RCC 7860 (cell line): ENCODE measurements around the gene SLC35D1.
A peak's percentile ranks its signal among the peaks of the same experiment; 100 is the strongest.

Source experiments
- DNase-seq: peaks from one replicate; pipeline ENCODE4 v3.0.0-alpha.2; 2015; ENCODE audit warnings: low spot score
- FAIRE-seq: peaks from 2 replicates; lab custom pipeline; 2012; peaks lifted over from hg19 to GRCh38; lab: Jason Lieb, UNC

SLC35D1 gene

DNA sequence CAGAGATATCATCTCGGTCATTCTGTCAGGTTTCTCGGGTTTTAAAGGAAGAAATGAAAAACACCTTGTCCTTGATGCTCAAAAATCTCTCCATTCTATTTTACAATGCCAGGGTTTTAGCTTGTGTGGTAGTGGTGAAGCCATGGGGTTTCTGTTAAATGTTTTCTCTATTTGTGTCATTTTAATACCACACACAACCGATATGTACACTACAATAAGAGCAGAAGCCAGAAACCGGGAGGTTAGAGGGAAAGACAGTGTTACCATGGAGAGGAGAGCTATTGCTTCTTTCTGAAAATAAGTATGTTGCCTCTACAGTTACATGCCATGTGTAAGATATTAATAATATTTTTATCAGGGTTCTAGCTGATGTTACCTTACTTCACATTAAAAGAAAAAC is 2.8 kb downstream of the SLC35D1 start:
- DNase-seq, result no peak
- no peak for FAIRE-seq

DNA sequence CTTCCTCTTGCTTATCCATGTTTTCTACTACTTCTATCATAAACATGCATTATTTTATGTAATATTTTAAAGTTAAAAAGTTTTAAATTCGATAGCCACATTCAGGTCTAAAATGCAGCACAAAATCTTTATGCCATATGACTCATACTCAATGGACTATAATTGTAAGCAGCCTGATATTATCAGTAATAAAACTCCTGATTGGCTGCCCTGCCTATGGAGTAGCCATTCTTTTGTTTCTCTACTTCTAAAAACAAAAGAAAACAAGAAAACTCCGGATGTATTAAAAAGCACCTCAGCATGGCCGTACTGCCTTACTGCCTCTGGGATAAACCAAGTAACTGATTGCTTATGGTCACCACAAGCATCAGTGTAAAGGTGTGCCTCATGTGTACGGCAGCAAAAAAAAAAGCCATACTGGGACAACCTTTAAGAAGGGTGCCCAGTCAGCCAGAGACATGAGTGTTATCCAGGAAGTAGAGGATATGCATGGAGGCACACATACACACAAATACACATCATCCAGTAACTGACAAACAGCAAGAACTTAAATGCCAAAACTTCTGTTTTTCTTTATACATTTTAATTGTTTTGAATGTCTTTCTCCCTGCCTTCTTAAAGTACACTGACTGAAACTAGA is 9.2 kb downstream of the SLC35D1 start:
- no peak for FAIRE-seq
- DNase-seq, result no peak

DNA sequence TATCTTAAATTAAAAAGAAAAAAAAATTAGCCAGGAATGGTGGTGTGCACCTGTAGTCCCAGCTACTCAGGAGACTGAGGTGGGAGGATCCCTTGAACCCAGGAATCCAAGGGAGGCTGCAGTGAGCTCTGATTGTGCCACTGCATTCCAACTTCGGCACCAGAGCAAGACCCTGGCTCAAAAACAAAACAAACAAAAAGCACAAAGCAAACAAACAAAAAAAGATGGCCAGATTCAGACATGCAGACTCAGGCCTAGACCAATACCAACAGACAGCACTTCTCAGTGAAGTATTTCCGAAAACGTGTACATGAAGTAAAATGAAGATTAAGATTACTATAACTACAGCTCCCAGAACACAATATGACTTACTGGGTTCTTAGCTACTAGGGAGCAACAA is 10.6 kb downstream of the SLC35D1 start:
- FAIRE-seq (no peak), DNase-seq (no peak)

DNA sequence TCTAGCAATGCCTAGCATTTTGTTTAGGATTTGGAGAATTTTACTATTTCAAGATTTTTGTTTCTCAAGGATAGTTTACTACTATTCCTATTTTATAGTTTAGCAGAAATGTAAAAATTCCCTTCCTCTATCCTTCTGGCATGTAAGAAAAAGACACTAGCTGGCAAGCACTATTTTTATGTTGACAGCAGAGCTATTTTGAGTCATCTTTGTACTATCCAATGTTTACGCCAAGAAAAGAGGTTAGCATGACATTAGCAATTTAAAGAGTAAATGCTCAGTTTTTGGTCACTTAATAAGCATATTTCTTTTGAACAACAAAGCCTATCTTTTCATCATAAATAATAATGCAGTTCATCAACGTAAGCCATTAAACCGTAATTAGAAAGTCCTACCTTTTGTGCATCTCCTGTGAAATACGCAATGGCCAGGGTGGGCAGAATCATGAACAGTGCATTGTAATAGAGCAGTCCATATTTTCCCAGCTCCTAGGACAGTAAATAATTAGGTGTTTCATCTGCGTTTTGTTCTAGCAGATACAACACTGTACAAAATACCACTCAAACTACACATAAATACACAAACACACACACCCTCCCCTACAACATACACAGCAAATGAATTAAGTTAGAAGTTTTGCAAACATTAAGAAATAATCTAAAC is 12.0 kb downstream of the SLC35D1 start:
- DNase-seq (no peak), FAIRE-seq (no peak)

DNA sequence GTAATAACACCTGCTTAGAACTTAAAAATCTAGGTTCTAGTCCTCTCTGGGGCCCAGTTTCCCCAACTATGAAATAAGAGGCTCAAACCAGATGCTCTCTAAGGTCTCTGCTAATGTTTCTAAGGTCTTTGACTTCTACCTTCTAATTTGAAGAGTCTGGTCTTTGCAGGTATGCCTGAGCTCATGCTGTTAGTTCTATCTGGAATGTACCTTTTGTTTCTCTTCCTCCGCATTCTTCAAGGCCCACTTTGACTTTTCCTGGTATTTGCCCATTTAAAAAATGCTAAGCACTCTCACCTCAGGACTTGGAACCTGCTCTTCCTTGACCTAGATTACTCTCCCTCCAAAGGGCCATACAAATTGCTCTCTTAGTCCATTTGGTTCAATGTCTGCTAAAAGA is 13.5 kb downstream of the SLC35D1 start:
- DNase-seq (no peak), FAIRE-seq (no peak)

DNA sequence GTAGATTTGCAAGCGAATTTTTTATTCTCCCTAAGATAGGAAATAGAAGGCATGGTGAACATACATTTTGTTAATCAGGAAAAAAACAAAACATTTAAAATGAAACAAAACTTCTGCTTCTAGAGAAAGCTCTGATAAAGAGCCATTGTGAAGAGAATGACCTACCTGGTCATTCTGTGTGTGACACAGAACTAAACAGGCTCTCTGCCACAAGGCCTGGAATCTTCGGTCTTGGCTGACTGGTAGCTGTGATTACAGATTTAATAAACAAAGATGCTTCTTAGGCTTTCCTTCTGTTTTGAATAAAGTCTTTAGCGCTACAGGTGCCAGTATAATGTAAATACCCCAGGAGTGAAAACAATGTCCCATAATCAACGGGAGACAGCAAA is 22.1 kb downstream of the SLC35D1 start:
- DNase-seq, result no peak
- no peak for FAIRE-seq

DNA sequence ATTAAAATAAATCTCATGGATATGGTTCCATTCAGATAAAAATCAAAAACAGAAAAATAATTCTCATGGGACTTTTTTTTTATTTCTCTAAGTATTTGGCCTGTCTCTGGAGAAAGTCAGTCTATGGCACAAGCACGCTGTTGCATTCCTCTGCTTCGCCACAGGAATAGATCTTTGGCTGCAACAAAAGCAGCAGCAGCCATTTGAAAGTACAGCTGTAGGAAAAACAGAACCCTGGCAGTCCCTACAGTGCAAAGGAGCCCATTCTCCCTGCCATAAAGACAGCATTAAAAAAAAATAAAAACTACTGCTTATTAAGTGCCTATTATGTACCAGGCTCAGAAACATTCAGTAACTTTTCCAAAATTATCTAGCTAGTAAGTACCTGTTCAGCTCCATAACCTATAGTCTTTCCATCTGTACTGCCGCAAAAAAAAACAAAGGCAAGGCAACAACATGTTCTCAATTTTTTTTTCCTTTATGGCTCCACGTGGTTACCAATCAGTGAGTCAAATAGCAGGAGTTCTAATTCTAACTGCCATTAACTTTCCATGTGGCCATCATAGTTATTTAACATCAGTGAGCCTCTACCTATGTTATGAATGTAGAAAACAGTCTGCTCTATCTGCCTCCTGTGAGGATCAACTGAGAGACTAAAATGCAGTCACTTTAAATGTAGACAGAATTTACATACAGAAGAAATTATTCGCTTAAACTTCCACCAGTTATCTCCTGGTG is 22.7 kb downstream of the SLC35D1 start:
- DNase-seq (no peak), FAIRE-seq (no peak)

DNA sequence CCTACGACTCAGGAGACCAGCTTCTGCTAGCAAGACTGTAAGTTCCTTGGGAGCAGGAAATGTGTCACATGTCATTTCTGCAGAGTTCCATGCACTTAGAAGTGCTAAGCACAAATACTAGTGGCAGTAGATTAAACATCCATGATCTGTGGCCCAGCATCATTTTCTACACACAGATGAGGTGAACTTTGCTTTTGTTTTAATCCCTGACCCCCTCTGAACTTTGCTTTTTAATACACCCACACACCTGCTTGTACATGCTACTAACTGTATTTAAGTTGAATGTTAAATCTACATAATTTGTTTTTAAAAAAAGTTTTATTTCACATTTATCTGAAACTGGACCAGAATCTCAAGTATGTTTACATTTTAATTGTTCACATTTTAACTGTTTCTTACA is 24.5 kb downstream of the SLC35D1 start:
- no peak for DNase-seq
- no peak for FAIRE-seq

DNA sequence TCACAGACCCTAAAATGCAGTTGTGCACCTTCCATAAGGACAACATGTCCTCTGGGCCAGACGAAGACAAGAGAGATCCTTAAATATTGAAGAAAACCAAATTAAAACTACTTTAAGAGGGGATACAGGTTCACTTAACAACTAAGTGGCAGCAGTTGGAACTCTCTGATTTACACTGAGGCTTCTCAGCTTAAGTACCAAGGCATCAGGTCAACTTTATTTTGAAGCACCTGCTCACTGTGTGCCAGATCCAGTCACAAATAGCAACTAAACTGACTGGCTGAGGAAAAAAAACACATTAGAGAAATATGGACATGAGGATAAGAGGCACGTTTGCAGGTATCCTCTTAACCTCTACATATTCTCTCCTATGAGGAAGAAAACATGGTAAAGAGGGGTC is 33.2 kb downstream of the SLC35D1 start:
- DNase-seq (no peak), FAIRE-seq (no peak)

DNA sequence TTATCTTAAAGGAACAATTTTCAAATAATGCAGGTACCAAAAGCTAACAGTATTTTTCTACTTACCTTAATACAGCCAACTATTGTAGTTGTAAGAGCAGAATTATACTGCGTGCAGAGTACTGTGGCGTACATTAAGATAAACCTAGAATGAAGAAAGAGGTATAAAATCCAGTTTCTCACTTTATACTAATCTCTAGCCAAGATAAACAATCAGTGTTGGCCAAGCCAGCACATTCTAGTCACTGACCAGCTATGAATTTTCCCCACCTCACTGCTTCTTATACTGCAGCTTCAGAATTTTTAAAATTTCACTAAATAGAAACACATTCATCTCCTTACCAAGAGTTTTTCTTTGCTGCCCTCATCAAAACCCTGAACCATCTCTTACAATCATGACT is 33.6 kb downstream of the SLC35D1 start:
- FAIRE-seq (no peak), DNase-seq (no peak)

DNA sequence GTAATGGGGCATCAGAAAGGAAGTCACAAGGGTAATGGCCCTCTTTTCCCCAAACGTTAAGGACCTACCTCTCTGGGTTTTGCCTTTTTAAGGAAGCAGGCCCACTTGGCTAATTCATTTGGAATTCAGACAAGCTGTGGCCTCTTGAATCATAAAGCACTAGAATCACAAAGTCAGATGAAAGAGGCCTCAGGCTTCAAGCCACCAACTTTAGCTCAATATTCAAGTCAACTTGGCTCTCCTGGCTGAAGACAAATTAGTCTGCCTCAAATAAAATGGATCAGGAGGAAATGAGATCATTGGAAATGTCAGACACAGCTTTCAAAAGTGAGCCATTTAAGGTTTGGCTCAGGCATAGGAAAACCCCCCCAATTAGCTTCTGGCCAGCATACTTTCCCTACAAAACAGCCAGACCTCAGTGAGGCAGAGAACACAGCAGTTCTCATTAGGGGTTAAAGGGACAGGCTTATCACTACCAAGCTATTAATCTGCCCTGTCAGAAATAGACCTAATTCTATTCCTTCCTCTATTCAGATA is 34.3 kb downstream of the SLC35D1 start:
- FAIRE-seq, result no peak
- no peak for DNase-seq

DNA sequence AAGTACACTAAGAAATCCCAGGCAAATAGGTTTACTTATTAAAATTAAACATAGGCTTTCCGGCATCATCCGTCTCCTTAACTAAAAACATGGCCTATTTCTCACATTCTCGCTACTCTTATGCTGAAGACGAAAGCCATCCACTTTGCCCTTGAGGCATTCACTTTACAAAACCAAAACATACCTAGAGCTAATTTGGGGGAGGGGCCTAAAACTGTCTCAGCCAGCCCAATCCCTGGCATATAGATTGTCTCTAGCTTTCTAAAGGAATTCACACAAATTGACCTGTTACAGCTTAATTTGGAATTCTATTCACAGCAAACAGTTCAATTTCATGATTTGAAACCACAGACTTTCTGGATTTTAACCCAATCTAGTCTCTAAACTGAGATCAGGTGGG is 34.8 kb downstream of the SLC35D1 start:
- FAIRE-seq, result no peak
- DNase-seq, result no peak

DNA sequence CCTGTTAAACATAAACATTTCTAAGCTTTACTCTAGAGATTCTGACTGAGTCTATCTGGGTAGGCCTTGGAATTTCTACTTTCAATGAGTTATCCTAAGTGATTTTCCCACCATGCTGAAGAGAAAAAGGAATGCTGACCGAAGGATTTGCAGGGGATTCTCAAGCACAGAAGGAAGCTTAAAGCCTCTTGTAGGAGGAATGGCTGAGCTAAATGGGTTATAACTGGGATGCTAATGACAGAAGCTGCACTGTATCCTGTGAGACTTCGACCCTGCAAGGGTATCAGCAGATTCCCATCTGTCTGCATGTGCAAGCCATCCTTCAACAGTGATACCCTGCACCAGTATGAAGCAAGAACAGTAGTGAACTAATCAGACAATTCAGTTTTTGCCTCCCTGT is 35.4 kb downstream of the SLC35D1 start:
- FAIRE-seq (no peak), DNase-seq (no peak)

DNA sequence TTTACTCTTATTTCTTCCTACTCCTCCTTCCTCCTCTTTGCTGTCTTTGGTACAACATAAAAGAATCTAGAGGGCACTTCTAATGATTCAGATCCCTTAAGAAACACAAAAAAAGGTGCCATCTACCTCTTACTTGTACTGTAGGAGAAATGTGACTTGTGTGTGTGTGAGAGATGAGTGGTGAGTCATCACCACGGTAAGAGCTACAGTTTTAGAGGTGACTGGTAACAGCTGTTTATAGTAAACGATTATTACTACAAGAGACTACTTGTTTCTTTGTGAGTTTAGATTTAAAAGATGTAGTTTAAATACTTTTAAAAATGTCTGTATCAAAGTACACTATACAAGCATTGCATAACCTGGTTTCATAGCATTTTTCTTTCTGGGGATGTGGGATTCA is 40.4 kb downstream of the SLC35D1 start:
- peak; percentile 18 for DNase-seq
- FAIRE-seq, result peak; percentile 60

DNA sequence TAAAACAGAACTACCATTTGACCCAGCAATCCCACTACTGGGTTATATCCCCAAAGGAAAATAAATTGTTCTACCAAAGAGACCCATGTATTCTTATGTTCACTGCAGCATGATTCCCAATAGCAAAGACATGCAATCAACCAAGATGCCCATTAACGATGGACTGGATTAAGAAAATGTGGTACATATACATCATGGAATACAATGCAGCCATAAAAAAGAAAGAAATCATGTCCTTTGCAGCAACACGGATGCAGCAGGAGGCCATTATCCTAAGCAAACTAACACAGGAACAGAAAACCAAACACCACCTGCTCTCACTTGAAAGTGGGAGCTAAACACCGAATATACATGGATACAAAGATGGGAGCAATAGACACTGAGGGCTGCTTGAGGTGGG is 44.2 kb downstream of the SLC35D1 start:
- no peak for DNase-seq
- no peak for FAIRE-seq

DNA sequence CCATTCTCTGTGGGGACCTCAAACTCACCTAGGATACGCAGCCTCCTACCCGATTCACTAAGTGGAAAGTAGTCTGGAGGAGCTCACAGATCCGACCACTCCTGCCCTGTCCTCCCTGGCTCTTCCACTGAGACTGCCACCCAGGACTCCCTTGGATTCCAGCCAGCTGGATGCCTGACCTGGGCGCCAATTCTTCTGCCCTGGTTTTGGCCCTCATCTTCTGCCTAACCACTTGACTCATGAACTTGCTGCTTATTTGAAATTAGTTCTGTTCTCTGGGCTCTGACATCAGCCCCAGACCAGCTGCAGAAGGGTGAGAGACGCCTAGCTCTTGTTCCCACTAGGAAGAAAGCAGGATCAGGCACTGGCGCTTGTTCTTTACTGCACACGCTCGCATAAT is 48.9 kb downstream of the SLC35D1 start:
- FAIRE-seq, result no peak
- no peak for DNase-seq

DNA sequence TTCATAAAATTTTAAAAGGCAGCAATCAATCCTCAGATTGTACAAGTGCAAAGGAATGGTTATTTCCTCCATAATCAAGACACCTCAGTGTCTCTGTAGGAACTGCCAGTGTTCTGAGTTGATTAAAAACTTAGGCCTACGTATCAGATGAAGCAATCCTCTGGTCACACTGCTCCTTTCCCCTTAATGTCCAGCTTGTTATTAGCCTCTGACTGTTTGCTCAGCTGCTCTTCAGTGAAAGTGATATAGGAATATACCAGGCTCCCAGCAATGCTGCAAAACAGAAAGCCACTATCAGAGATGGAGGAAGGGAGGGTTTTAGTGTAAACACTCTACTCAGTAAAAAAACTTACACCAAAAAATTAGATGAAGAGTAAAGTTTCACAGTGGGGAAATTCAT is 49.8 kb downstream of the SLC35D1 start:
- no peak for DNase-seq

DNA sequence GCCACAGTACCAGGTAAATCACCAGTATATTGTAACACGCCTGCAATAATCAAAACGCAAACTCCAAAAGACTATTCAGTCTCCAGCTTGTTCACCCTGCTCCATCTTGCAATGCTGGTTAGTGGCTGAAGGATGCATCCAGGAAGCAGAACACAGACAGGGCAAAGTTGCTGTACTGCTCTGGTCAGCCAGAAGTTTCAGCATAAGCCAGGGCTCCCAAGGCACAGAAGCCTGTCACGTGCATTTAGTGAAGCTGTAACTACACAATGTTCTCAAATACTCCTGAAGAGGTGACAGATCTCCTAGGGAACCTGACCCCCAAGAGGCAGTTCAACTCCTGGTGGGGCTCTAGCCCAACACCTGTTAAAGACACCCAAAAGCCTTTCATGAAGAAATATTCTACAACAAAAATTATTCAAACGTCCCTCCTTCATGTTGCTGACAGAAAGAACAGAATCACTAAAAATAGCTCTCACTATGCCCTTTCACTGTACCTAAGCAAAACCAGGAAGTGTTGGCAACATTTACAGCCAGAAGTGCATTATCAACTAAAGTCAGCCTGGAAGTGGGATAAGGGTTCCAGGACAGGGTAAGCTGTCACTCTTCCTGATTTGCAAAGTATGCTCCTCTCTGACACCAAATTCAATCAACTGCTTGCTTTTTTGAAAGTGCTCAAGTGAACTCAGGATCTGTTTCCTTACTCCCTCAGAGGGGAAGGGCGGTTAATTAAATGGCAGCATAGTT is 52.1 kb downstream of the SLC35D1 start:
- FAIRE-seq, result no peak
- DNase-seq, result no peak

More for the DNA sequence above, 49.8 kb downstream of the SLC35D1 start:
- no peak for FAIRE-seq

DNA sequence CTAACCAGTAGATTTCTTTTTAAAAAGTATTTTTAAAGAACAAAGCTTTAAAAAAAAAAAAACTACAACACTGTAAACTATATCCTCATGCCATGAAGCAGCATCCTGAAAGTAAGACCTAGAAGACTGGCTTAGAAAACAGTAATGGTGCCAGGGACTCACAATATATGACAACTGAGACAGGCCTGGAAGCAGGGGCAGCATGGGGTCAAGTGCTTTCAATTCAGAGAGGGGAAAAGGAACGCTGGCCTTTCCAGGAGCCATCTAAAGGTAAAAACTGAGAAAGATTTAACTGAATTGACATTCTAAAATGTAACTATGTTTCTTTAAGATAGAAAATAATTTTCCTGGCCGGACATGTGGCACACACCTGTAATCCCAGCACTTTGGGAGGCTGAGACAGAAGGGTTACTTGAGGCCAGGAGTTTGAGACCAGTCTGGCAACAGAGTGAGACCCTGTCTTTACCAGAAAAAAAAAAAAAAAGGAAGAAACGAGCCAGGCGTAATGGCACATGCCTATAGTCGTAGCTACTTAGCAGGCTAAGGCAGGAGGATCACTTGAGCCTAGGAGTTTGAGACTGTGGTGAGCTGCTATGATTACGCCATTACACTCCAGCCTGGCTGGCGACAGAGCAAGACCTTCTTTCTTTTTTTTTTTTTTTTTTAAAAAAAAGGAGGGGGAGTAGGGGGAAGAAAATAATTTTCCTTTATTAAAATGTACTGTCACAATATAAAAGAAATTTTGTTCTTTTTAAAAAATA is 54.1 kb downstream of the SLC35D1 start:
- FAIRE-seq (no peak), DNase-seq (no peak)

DNA sequence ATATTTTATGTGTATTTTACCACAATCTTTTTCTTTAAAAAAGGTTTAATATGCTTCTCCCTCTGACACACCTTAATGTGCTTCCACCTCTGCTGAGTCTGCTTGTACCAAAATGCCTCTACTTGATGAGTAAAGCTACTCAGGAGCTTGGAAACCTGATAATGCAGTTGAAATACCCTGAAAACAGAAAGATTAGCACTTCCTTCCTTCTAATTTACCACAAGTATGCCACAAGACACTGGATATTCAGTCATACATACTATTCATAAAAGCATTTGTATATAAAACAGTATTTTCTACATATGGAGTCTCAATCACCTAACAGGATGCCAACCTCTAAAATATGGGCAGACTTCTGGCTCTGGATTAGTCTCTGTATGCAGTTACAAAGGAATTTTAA is 55.0 kb downstream of the SLC35D1 start:
- DNase-seq (no peak), FAIRE-seq (no peak)
